Measurements from ENCODE around the gene TET1.
"Not testable (repeated sequence)": the region's sequence is repeated elsewhere in the genome, so short reads cannot be mapped to it uniquely, and the experiment has no call there.

Gene TET1

GRCh38 chr10:68578974-68579373 lies 18.8 kb downstream of the TET1 start:
- TF ChIP-seq POLR2AphosphoS5 (IDR thresholded peaks at IDR 0.05; ENCODE audit: low read depth, low read length) = no peak
- TF ChIP-seq POLR2A (IDR thresholded peaks at IDR 0.05; ENCODE audit: low read depth, low read length) = no peak
- TF ChIP-seq POU2F2 (IDR thresholded peaks at IDR 0.05; ENCODE audit: low read depth, low read length) = no peak
- no peak for TF ChIP-seq PAX5 (IDR thresholded peaks at IDR 0.05; ENCODE audit: insufficient read depth, low read length, severe bottlenecking)
- no peak for TF ChIP-seq SPI1 (IDR thresholded peaks at IDR 0.05; ENCODE audit: low read depth, low read length)
- no peak for TF ChIP-seq TAF1 (IDR thresholded peaks at IDR 0.05; ENCODE audit: low read depth, low read length)
- no peak for FAIRE-seq
- DNase-seq (ENCODE audit: insufficient read length, low spot score) = no peak

- not testable (repeated sequence) for FAIRE-seq; DNase-seq (ENCODE audit: insufficient read length, low spot score)
Observed at GRCh38 chr10:68584187-68584586, 24.1 kb downstream of the TET1 start.

- DNase-seq (ENCODE audit: insufficient read length, low spot score) (no peak), FAIRE-seq (no peak)
- no peak for TF ChIP-seq POLR2A (IDR thresholded peaks at IDR 0.05; ENCODE audit: low read depth, low read length)
- no peak for TF ChIP-seq TAF1 (IDR thresholded peaks at IDR 0.05; ENCODE audit: low read depth, low read length)
- no peak for TF ChIP-seq PAX5 (IDR thresholded peaks at IDR 0.05; ENCODE audit: insufficient read depth, low read length, severe bottlenecking)
- no peak for TF ChIP-seq SPI1 (IDR thresholded peaks at IDR 0.05; ENCODE audit: low read depth, low read length)
- TF ChIP-seq POU2F2 (IDR thresholded peaks at IDR 0.05; ENCODE audit: low read depth, low read length) = no peak
- TF ChIP-seq POLR2AphosphoS5 (IDR thresholded peaks at IDR 0.05; ENCODE audit: low read depth, low read length) = no peak
Observed at GRCh38 chr10:68586606-68587305, 26.6 kb downstream of the TET1 start.

GRCh38 chr10:68594405-68594804 lies 34.3 kb downstream of the TET1 start:
- DNase-seq (ENCODE audit: insufficient read length, low spot score) = no peak
- TF ChIP-seq POU2F2 (IDR thresholded peaks at IDR 0.05; ENCODE audit: low read depth, low read length) = no peak
- no peak for TF ChIP-seq SPI1 (IDR thresholded peaks at IDR 0.05; ENCODE audit: low read depth, low read length)
- TF ChIP-seq TAF1 (IDR thresholded peaks at IDR 0.05; ENCODE audit: low read depth, low read length) = no peak
- TF ChIP-seq POLR2A (IDR thresholded peaks at IDR 0.05; ENCODE audit: low read depth, low read length) = no peak
- no peak for TF ChIP-seq PAX5 (IDR thresholded peaks at IDR 0.05; ENCODE audit: insufficient read depth, low read length, severe bottlenecking)
- no peak for TF ChIP-seq POLR2AphosphoS5 (IDR thresholded peaks at IDR 0.05; ENCODE audit: low read depth, low read length)
- no peak for FAIRE-seq

- DNase-seq (ENCODE audit: insufficient read length, low spot score) = no peak
- TF ChIP-seq SPI1 (IDR thresholded peaks at IDR 0.05; ENCODE audit: low read depth, low read length) = no peak
- no peak for FAIRE-seq
Observed at GRCh38 chr10:68595513-68595912, 35.4 kb downstream of the TET1 start.

GRCh38 chr10:68597407-68597806 lies 37.3 kb downstream of the TET1 start:
- DNase-seq (ENCODE audit: insufficient read length, low spot score) (no peak), FAIRE-seq (no peak)
- no peak for TF ChIP-seq POU2F2 (IDR thresholded peaks at IDR 0.05; ENCODE audit: low read depth, low read length)
- TF ChIP-seq TAF1 (IDR thresholded peaks at IDR 0.05; ENCODE audit: low read depth, low read length) = no peak
- TF ChIP-seq POLR2A (IDR thresholded peaks at IDR 0.05; ENCODE audit: low read depth, low read length) = no peak
- TF ChIP-seq SPI1 (IDR thresholded peaks at IDR 0.05; ENCODE audit: low read depth, low read length) = no peak
- no peak for TF ChIP-seq POLR2AphosphoS5 (IDR thresholded peaks at IDR 0.05; ENCODE audit: low read depth, low read length)
- no peak for TF ChIP-seq PAX5 (IDR thresholded peaks at IDR 0.05; ENCODE audit: insufficient read depth, low read length, severe bottlenecking)

- no peak for FAIRE-seq
- no peak for DNase-seq (ENCODE audit: insufficient read length, low spot score)
- TF ChIP-seq POLR2A (IDR thresholded peaks at IDR 0.05; ENCODE audit: low read depth, low read length) = no peak
- TF ChIP-seq POLR2AphosphoS5 (IDR thresholded peaks at IDR 0.05; ENCODE audit: low read depth, low read length) = no peak
- no peak for TF ChIP-seq TAF1 (IDR thresholded peaks at IDR 0.05; ENCODE audit: low read depth, low read length)
- TF ChIP-seq PAX5 (IDR thresholded peaks at IDR 0.05; ENCODE audit: insufficient read depth, low read length, severe bottlenecking) = no peak
- TF ChIP-seq SPI1 (IDR thresholded peaks at IDR 0.05; ENCODE audit: low read depth, low read length) = no peak
- TF ChIP-seq POU2F2 (IDR thresholded peaks at IDR 0.05; ENCODE audit: low read depth, low read length) = no peak
Observed at GRCh38 chr10:68598978-68599770, 39.0 kb downstream of the TET1 start.

- no peak for FAIRE-seq
- no peak for DNase-seq (ENCODE audit: insufficient read length, low spot score)
- TF ChIP-seq SPI1 (IDR thresholded peaks at IDR 0.05; ENCODE audit: low read depth, low read length) (no peak), PAX5 (IDR thresholded peaks at IDR 0.05; ENCODE audit: insufficient read depth, low read length, severe bottlenecking) (no peak), TAF1 (IDR thresholded peaks at IDR 0.05; ENCODE audit: low read depth, low read length) (no peak), POLR2AphosphoS5 (IDR thresholded peaks at IDR 0.05; ENCODE audit: low read depth, low read length) (no peak), POU2F2 (IDR thresholded peaks at IDR 0.05; ENCODE audit: low read depth, low read length) (no peak), POLR2A (IDR thresholded peaks at IDR 0.05; ENCODE audit: low read depth, low read length) (no peak)
Observed at GRCh38 chr10:68599771-68600040, 39.6 kb downstream of the TET1 start.

- peak; percentile 65 for TF ChIP-seq TAF1 (IDR thresholded peaks at IDR 0.05; ENCODE audit: low read depth, low read length)
- TF ChIP-seq POU2F2 (IDR thresholded peaks at IDR 0.05; ENCODE audit: low read depth, low read length) = 0 out of 2 replicates have a peak, but pooled peaks have one; percentile 44
- TF ChIP-seq SPI1 (IDR thresholded peaks at IDR 0.05; ENCODE audit: low read depth, low read length) = peak; percentile 56
- no peak; the same call in 1 of the 2 replicates for TF ChIP-seq POLR2AphosphoS5 (IDR thresholded peaks at IDR 0.05; ENCODE audit: low read depth, low read length)
- peak; percentile 83 for TF ChIP-seq POLR2A (IDR thresholded peaks at IDR 0.05; ENCODE audit: low read depth, low read length)
- TF ChIP-seq PAX5 (IDR thresholded peaks at IDR 0.05; ENCODE audit: insufficient read depth, low read length, severe bottlenecking) = no peak
- DNase-seq (ENCODE audit: insufficient read length, low spot score) = peak; percentile 36
- FAIRE-seq = peak; percentile 95
Observed at GRCh38 chr10:68600041-68600778, 40.1 kb downstream of the TET1 start.

Measured in GM12891 (cell line).